Stomach (tissue), 9 donors: ENCODE data around the gene NFE2L2. TPM values are rescaled to one million over a fixed set of nuclear protein-coding genes. Genes with fewer than 3 reads are reported as not detected.
A peak's percentile ranks its signal among the peaks of the same experiment; 100 is the strongest.

Experiments
- DNase-seq, 2 donors: peaks; one replicate each; pipeline versions ENCODE4 v3.0.0 to v3.0.0-alpha.2; 2013 to 2019
- H3K27ac ChIP-seq, 5 donors: fragments of 200-600 bp in 4 of 5; sonication (generic) in 4 of 5; one replicate each; pipeline ENCODE4 v1.5.1; 2013 to 2019; ENCODE audit warnings: mild to moderate bottlenecking in 1 of 5, moderate library complexity in 1 of 5
- H3K27me3 ChIP-seq, 3 donors: fragments of 200-600 bp; sonication (generic); one replicate each; pipeline ENCODE4 v1.5.1; 2017 to 2019; ENCODE audit warnings: mixed run types in 1 of 3
- H3K36me3 ChIP-seq, 4 donors: fragments of 200-600 bp; sonication (generic); 1 replicate in 3 of 4; 2 replicates in 1 of 4; pipeline ENCODE4 v1.5.1; 2016 to 2019
- H3K4me1 ChIP-seq, 4 donors: fragments of 200-600 bp; sonication (generic); one replicate each; pipeline ENCODE4 v1.5.1; 2016 to 2019
- H3K4me3 ChIP-seq, 4 donors: fragments of 200-600 bp; sonication (generic) in 3 of 4; one replicate each; pipeline ENCODE4 v1.5.1; 2016 to 2019; ENCODE audit warnings: mild to moderate bottlenecking in 1 of 4
- H3K9me3 ChIP-seq, 4 donors: fragments of 200-600 bp; sonication (generic); one replicate each; pipeline ENCODE4 v1.5.1; 2016 to 2019
- EP300 ChIP-seq: sonication (generic); formaldehyde crosslinking; IDR thresholded peaks from one replicate; pipeline ENCODE4 v1.6.1; 2017; ENCODE audit warnings: antibody characterized with exemption
- POLR2A ChIP-seq, 4 donors: fragments of 450-650 bp; IDR thresholded peaks; one replicate each; pipeline ENCODE4 v1.6.1; 2016; ENCODE audit warnings: antibody characterized with exemption in 4 of 4, control low read depth in 2 of 4, mild to moderate bottlenecking in 1 of 4, moderate library complexity in 1 of 4
- POLR2AphosphoS5 ChIP-seq, 3 donors: sonication (generic); formaldehyde crosslinking; IDR thresholded peaks; one replicate each; pipeline ENCODE4 v1.6.1; 2016; ENCODE audit warnings: antibody characterized with exemption in 3 of 3
- WGBS, 5 donors: extraction: QIAGEN DNeasy Blood & Tissue Kit in 3 of 5; methylation state at CpG; one replicate each; pipeline versions ENCODE4 v1.1.5 to v1.1.7; 2013 to 2018; 5-methylcytosine and 5-hydroxymethylcytosine counted together
- intact Hi-C: fragments of 100-400 bp; cut with DNase I; formaldehyde crosslinking; loops from one replicate; pipeline ENCODE4 v1.15.1; 2023; ENCODE audit warnings: low total_unique reads
- polyA plus RNA-seq, 3 donors: library from polyadenylated mRNA; stranded (reverse); fragments of 200-250 nt; gene quantifications; one replicate each; pipeline ENCODE4 v1.2.3, GENCODE V29; 2013
- total RNA-seq, 5 donors: library from RNA; depleted of rRNA; stranded (reverse); fragments of >200 nt; gene quantifications; one replicate each; pipeline versions ENCODE4 v1.1.0 to v1.2.3, GENCODE V29; 2014 to 2016
- TF ChIP-seq, protein P1 (sequence below), 7 experiments: fragments of 450-650 bp in 4 of 7; fragments of 200-600 bp in 3 of 7; sonication (generic) in 3 of 7; IDR thresholded peaks; one replicate each; pipeline ENCODE4 v1.5.1; 2016 to 2019; ENCODE audit warnings: antibody characterized with exemption in 7 of 7, control low read depth in 2 of 7, mild to moderate bottlenecking in 1 of 7
- donor health status: healthy with polysubstance abuse.
- donor health status: Bipolar disorder and iron deficiency.
- donor health status: healthy.

The NFE2L2 gene
- total and polyA plus RNA-seq, 8 donors: 37.1 to 223 (median 112) TPM

DNA sequence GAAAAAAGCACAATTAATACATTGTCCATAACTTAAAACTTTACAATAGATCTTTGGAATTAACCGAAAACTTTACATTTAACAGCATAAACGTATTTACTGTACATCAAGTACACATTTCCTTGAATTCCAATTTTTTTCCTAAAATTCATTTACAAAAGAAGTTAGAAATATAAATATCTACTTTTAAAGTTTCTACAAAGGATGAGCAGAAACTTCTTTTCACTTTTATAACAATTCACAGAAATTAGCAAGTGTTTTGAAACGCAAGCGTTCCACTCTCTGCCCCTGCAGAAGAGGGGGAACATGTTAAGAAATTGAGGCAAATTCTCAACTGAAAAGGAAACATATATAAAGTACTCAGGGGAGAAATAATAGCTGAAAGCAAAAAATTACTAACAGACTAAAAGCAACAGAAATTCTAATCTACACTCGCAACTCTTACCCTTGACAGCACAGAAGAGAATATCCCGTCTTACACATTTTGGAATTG, 1.5 kb downstream of the NFE2L2 start:
- Histone ChIP-seq H3K36me3 (no peaks in the 10 kb centered on the region), H3K27ac (peak overlapping the region; percentile 98 to 100 (median 99)), H3K4me3 (peak overlapping the region; percentile 68 to 99 (median 82)), H3K27me3 (no peaks in the 10 kb centered on the region), H3K4me1 (peaks cover 49 to 71% (median 55%) of the 10 kb centered on the region in 4 donors), H3K9me3 (no peaks in the 10 kb centered on the region)
- intact Hi-C loops: loop anchor here (5.0 kb wide), 1 partner anchor 51 kb away; the partner anchor contains the start of gene HNRNPA3
- 1 to 2% (median 1%) methylated on average over 6 of the region's 6 CpGs for WGBS, 5 donors
- DNase-seq: no peak
- TF ChIP-seq POLR2AphosphoS5 (IDR thresholded peaks at IDR 0.05): no peak
- no peak for TF ChIP-seq POLR2A (IDR thresholded peaks at IDR 0.05)
- TF ChIP-seq, protein P1, sequence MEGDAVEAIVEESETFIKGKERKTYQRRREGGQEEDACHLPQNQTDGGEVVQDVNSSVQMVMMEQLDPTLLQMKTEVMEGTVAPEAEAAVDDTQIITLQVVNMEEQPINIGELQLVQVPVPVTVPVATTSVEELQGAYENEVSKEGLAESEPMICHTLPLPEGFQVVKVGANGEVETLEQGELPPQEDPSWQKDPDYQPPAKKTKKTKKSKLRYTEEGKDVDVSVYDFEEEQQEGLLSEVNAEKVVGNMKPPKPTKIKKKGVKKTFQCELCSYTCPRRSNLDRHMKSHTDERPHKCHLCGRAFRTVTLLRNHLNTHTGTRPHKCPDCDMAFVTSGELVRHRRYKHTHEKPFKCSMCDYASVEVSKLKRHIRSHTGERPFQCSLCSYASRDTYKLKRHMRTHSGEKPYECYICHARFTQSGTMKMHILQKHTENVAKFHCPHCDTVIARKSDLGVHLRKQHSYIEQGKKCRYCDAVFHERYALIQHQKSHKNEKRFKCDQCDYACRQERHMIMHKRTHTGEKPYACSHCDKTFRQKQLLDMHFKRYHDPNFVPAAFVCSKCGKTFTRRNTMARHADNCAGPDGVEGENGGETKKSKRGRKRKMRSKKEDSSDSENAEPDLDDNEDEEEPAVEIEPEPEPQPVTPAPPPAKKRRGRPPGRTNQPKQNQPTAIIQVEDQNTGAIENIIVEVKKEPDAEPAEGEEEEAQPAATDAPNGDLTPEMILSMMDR (IDR thresholded peaks at IDR 0.05): no peak
- no peak for TF ChIP-seq EP300

DNA sequence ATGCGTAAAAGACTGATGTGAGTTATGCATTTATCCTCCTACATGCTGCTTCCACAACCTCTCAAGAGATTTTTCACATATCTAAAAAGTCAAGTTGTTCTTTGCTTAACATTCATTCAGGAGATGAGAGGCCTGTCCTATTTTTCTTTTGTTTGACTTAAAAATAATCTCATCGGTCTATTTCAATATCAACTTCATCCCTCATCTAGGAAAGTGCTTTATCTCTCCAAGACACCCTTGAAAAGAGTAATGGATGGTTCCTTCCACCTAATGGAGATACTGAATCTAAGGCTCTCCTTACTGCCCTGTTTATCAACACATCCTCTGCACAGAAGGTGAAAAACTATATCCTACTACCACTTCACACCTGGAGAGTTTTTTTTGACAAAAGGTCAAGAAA, 2.4 kb downstream of the NFE2L2 start:
- Histone ChIP-seq H3K9me3 (no peaks in the 10 kb centered on the region), H3K4me3 (peak overlapping the region; percentile 68 to 99 (median 82)), H3K27ac (peak overlapping the region in 4 of 5 donors; percentile 98 to 100 (median 99)), H3K27me3 (no peaks in the 10 kb centered on the region), H3K36me3 (no peaks in the 10 kb centered on the region), H3K4me1 (peaks cover 51 to 72% (median 63%) of the 10 kb centered on the region in 4 donors)
- DNase-seq: no peak
- WGBS, 5 donors: 2 to 11% (median 9%) methylated on average over 2 of the region's 2 CpGs
- TF ChIP-seq POLR2A (IDR thresholded peaks at IDR 0.05) (no peak), EP300 (no peak), POLR2AphosphoS5 (IDR thresholded peaks at IDR 0.05) (no peak)
- TF ChIP-seq, protein P1 (IDR thresholded peaks at IDR 0.05): no peak
- intact Hi-C loops: loop anchor here (5.0 kb wide), 1 partner anchor 50 kb away; the partner anchor contains the start of gene HNRNPA3

DNA sequence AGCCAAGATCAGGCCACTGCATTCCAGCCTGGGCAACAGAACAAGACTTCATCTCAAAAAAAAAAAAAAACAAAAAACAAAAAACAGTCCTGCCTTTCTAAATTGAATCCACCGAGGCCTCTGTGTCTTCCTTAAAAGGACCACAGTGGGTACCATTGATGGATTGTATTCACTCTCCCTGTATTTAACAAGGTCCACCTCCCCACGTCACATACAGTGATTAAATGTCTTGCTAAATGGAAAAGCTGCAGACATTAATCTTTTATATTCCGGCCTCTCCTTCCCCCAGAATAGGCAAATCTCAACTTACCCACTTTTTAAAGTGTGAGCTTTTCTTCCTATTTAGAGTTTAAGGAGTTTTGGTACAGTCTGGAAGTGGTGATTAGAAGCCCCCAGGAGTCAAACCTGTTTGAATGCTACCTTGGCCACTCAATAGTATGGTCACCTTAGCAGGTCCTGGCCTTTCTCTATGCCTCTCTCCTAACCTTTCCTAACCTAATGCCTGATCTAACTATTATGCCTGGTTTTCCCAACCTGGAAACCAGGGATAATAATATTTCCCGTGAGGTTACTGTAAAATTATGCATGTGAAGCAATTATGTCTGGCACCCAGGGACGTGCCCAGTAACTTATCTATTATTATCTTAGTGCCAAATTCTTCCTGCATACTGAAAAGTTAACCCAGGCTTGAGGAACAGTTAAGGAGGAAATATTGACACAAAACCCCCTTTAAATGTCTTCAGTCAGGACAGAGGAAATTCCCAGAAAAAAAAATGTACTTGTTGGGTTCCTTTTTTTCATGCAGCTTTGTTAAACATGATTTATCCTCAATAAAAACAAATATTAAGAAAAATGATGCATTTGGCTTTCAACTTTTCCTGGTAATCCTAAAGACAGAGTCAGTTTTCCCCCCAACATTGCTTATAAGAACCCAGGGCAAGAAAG, 3.1 kb downstream of the NFE2L2 start:
- H3K27ac ChIP-seq: peak overlapping the region in 4 of 5 donors; percentile 98 to 100 (median 99)
- intact Hi-C loops: loop anchor here (5.0 kb wide), 1 partner anchor 49 kb away; the partner anchor contains the start of gene HNRNPA3
- H3K4me1 ChIP-seq: peaks cover 51 to 72% (median 64%) of the 10 kb centered on the region in 4 donors
- TF ChIP-seq EP300: no peak
- TF ChIP-seq, protein P1 (IDR thresholded peaks at IDR 0.05): no peak
- no peak for TF ChIP-seq POLR2A (IDR thresholded peaks at IDR 0.05)
- TF ChIP-seq POLR2AphosphoS5 (IDR thresholded peaks at IDR 0.05): no peak
- DNase-seq: no peak
- no peaks in the 10 kb centered on the region for H3K27me3 ChIP-seq
- peak overlapping the region; percentile 68 to 99 (median 82) for H3K4me3 ChIP-seq
- H3K9me3 ChIP-seq: no peaks in the 10 kb centered on the region
- WGBS, 5 donors: 5 to 14% (median 11%) methylated on average over 5 of the region's 5 CpGs
- no peaks in the 10 kb centered on the region for H3K36me3 ChIP-seq

DNA sequence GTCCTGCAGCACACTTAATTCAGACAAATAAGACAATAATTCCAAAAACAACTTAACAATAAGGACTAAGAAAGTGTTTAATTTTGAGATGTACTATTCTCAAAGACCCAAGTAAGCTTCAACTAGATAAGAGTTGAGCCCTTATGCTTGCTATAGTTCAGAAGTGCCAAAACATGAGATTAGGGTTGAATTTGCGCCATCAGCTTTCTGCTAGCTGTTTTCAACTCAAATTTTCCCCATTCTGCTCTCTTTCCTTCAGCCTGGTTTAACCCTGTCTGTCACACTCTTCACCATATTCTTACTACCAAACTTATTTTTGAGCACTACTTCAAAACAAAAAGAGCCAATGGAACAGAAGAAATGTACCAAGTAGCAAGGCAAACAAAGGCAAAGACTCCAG, 4.1 kb downstream of the NFE2L2 start:
- WGBS, 5 donors: 22 to 48% (median 41%) methylated on average over 1 of the region's 1 CpG
- TF ChIP-seq POLR2AphosphoS5 (IDR thresholded peaks at IDR 0.05): no peak
- no peaks in the 10 kb centered on the region for H3K36me3 ChIP-seq
- peaks cover 50 to 72% (median 64%) of the 10 kb centered on the region in 4 donors for H3K4me1 ChIP-seq
- peak overlapping the region in 4 of 5 donors; percentile 98 to 100 (median 99) for H3K27ac ChIP-seq
- intact Hi-C loops: loop anchor here (5.0 kb wide), 1 partner anchor 48 kb away; the partner anchor contains the start of gene HNRNPA3
- H3K4me3 ChIP-seq: peak overlapping the region in 3 of 4 donors; percentile 68 to 88 (median 76)
- H3K27me3 ChIP-seq: no peaks in the 10 kb centered on the region
- no peaks in the 10 kb centered on the region for H3K9me3 ChIP-seq
- DNase-seq: no peak
